ENCODE measurements around the gene COG3.

The COG3 gene

DNA sequence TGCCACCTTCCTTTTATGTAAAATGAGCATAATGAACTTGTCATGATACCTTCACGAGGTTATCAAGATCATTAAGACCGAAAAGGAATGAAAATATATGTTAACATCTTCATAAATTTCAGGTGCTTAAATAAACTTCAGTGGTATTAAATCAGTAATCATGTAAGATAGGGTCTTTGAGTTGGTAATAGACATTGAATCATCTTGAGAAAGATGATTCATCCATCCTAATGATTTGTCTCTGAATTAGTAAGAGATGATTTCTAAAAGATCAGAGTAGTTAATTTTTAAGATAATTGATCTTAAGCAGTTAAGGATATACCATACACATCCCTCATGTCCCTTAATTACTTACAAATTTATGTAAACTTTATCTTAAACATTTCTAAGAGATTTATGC is 52.0 kb downstream of the COG3 start:
- H3K27me3 Mint-ChIP-seq (ENCODE audit: low read depth): no peaks in the 10 kb centered on the region
- H3K4me3 Mint-ChIP-seq: no peak overlapping the region
- H3K36me3 Mint-ChIP-seq (ENCODE audit: low read depth): peaks cover 57% of the 10 kb centered on the region
- H3K27ac Mint-ChIP-seq: no peak overlapping the region
- H3K4me1 Mint-ChIP-seq: no peaks in the 10 kb centered on the region
- H3K9me3 Mint-ChIP-seq: no peaks in the 10 kb centered on the region
- TF ChIP-seq, protein P1, sequence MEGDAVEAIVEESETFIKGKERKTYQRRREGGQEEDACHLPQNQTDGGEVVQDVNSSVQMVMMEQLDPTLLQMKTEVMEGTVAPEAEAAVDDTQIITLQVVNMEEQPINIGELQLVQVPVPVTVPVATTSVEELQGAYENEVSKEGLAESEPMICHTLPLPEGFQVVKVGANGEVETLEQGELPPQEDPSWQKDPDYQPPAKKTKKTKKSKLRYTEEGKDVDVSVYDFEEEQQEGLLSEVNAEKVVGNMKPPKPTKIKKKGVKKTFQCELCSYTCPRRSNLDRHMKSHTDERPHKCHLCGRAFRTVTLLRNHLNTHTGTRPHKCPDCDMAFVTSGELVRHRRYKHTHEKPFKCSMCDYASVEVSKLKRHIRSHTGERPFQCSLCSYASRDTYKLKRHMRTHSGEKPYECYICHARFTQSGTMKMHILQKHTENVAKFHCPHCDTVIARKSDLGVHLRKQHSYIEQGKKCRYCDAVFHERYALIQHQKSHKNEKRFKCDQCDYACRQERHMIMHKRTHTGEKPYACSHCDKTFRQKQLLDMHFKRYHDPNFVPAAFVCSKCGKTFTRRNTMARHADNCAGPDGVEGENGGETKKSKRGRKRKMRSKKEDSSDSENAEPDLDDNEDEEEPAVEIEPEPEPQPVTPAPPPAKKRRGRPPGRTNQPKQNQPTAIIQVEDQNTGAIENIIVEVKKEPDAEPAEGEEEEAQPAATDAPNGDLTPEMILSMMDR (IDR thresholded peaks at IDR 0.05; ENCODE audit: unreplicated experiment in 3 of 3): no peak

DNA sequence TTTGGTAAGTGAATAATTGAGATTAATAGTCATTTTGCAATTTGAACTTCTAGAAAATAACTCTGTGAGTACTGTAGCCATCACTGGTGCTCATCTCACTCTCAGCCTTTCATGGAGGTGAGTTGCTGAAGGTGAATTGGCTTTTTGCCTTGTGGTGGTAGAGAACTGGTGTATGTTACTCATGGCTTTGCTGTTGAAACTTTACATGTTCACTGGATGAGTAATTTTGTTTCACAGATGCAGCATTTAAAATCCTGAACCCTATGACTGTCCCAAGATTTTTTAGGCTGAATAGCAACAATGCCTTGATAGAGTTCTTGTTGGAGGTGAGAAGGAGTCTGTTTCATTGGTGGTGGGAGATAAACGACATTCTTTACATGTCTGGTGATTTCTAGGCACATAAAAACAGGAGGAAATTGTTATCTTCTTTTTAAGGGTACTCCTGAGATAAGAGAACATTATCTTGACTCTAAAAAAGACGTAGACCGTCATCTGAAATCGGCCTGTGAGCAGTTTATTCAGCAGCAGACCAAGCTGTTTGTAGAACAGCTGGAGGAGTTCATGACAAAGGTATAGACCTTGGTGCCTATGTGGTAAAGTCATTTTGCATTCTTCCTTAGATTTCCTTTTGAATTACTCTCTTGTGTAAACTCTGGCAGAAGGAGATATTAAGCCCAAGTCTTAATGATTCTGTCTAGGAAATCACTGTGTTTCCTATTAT is 53.9 kb downstream of the COG3 start:
- no peak overlapping the region for H3K4me3 Mint-ChIP-seq
- no peaks in the 10 kb centered on the region for H3K9me3 Mint-ChIP-seq
- H3K27me3 Mint-ChIP-seq (ENCODE audit: low read depth): no peaks in the 10 kb centered on the region
- no peaks in the 10 kb centered on the region for H3K4me1 Mint-ChIP-seq
- TF ChIP-seq, protein P1 (IDR thresholded peaks at IDR 0.05; ENCODE audit: unreplicated experiment in 3 of 3): no peak
- peaks cover 62% of the 10 kb centered on the region for H3K36me3 Mint-ChIP-seq (ENCODE audit: low read depth)
- H3K27ac Mint-ChIP-seq: no peak overlapping the region

DNA sequence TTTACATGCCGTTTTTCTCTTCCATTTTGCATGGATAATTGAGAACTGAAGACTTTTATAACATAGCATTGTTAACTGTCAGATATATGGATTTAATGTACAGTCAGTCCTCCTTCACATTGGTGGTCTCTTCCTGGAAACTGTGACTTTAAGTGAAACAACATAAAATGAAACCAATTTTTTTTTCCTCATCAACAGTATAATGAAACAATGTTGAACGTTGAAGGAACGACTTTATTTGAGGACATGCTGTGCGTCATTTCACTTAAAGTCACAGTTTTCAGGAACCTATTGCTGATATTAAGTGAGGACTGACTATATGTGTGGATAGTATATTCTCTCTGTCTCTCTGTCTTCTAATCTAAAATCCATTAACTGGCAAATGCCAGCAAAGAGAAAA is 54.8 kb downstream of the COG3 start:
- Mint-ChIP-seq H3K27ac (no peak overlapping the region), H3K36me3 (ENCODE audit: low read depth) (peaks cover 69% of the 10 kb centered on the region), H3K4me1 (no peaks in the 10 kb centered on the region), H3K4me3 (no peak overlapping the region), H3K9me3 (no peaks in the 10 kb centered on the region), H3K27me3 (ENCODE audit: low read depth) (no peaks in the 10 kb centered on the region)
- TF ChIP-seq, protein P1 (IDR thresholded peaks at IDR 0.05; ENCODE audit: unreplicated experiment in 3 of 3): no peak

DNA sequence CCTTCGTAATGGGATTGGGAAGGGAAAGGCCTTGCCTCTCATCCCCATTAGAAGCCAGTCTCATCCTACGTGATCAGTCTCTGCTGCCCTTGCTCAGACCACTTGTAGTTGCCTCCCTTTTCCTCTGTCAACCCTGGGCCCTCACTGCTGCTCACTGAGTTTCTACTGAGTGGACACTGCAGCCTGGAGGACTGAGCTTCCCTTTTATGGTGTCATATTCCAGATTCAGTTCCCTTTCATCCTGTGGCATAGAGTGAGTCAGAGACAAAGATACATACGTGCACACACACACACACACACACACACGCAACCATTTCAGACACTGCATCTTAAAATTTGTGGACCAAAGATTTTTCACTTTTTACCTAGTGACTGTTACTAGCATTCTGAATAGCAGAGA is 56.6 kb downstream of the COG3 start:
- TF ChIP-seq, protein P1 (IDR thresholded peaks at IDR 0.05; ENCODE audit: unreplicated experiment in 3 of 3): no peak
- Mint-ChIP-seq H3K9me3 (no peaks in the 10 kb centered on the region), H3K36me3 (ENCODE audit: low read depth) (peaks cover 72% of the 10 kb centered on the region), H3K27me3 (ENCODE audit: low read depth) (no peaks in the 10 kb centered on the region), H3K4me1 (no peaks in the 10 kb centered on the region), H3K27ac (no peak overlapping the region), H3K4me3 (no peak overlapping the region)

DNA sequence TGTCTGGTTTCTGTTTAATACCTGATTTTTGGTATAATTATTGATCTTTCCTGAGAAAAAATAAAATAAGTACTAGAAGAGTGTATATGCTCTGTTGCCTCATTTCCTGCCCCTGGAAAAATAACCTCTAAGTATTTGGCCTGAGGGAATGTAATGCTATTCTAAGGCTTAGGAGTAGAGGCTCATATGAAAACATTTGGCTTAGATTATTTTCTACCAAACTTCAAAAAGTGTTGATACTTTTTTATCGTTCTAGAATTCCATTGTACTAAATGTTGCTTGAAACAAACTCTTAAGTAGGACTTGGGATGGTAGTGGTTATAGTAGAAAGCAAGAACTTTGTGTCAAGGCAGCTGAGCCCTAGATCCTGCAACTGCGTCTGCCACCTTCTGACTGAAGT is 57.8 kb downstream of the COG3 start:
- no peaks in the 10 kb centered on the region for H3K9me3 Mint-ChIP-seq
- TF ChIP-seq, protein P1 (IDR thresholded peaks at IDR 0.05; ENCODE audit: unreplicated experiment in 3 of 3): no peak

More for the DNA sequence above, 57.8 kb downstream of the COG3 start:
- H3K27ac Mint-ChIP-seq: no peak overlapping the region
- H3K27me3 Mint-ChIP-seq (ENCODE audit: low read depth): no peaks in the 10 kb centered on the region
- H3K4me3 Mint-ChIP-seq: no peak overlapping the region
- no peaks in the 10 kb centered on the region for H3K4me1 Mint-ChIP-seq
- H3K36me3 Mint-ChIP-seq (ENCODE audit: low read depth): peaks cover 72% of the 10 kb centered on the region
